Measurements from ENCODE around the gene WASHC3. TPM values are rescaled to one million over a fixed set of nuclear protein-coding genes. Genes with fewer than 3 reads are reported as not detected.
A peak's percentile ranks its signal among the peaks of the same experiment; 100 is the strongest.

The WASHC3 gene
- total and polyA plus RNA-seq, 2 donors (not counting 3 experiments of a cell fraction or from before 2014, with no cell fraction given): 27.8 to 28.8 TPM

DNA sequence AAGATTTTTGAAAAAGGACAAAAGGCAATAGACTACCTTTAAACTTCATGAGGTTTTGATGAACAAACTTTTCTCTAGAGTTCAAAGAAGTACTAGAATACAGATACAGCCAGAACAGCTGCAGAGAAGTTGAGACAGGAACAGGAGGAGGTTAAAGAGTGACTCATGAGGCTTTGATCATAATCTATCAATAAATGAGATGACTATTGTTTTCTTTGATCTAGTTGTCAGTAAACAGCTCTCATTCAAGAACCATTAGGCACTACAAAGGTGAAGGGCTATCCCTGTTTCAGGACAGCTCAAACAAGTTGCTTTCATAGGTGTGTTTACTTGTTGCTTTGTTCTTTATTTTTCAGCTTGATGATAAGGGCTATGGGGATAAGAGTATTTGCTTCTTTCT is 2.4 kb downstream of the WASHC3 start:
- DNase-seq (ENCODE audit: low read depth, low spot score) (peak; percentile 30), FAIRE-seq (no peak)
- Histone ChIP-seq H4K20me1 (replicated peaks; ENCODE audit: control insufficient read depth, extremely low read depth, insufficient read depth, low read length) (no peaks in the 10 kb centered on the region), H3K4me3 (replicated peaks in 1 of 3; ENCODE audit: insufficient read depth in 1 of 3, low read depth in 1 of 3, low read length in 3 of 3) (no peak overlapping the region), H3K9me3 (replicated peaks; ENCODE audit: control insufficient read depth, insufficient read depth, low read length) (no peaks in the 10 kb centered on the region), H3K9ac (replicated peaks; ENCODE audit: extremely low read depth, insufficient read depth, low read length) (no peak overlapping the region), H3K27me3 (ENCODE audit: control insufficient read depth in 2 of 2, insufficient read depth in 2 of 2, low read length in 2 of 2) (no peaks in the 10 kb centered on the region), H3K27ac (ENCODE audit: insufficient read depth, low read depth, low read length) (no peak overlapping the region), H2AFZ (ENCODE audit: low read depth, low read length) (no peak overlapping the region), H3K4me1 (ENCODE audit: control insufficient read depth, extremely low read depth, insufficient read depth, low read length) (peaks cover 6% of the 10 kb centered on the region), H3K9me1 (replicated peaks; ENCODE audit: control insufficient read depth, extremely low read depth, insufficient read depth, low read length) (no peaks in the 10 kb centered on the region), H3K79me2 (ENCODE audit: control insufficient read depth, insufficient read depth, low read length) (no peaks in the 10 kb centered on the region), H3K36me3 (ENCODE audit: control insufficient read depth in 2 of 2, extremely low read depth in 1 of 2, insufficient read depth in 2 of 2, low read length in 2 of 2) (no peaks in the 10 kb centered on the region), H3K4me2 (ENCODE audit: insufficient read depth, low read length) (no peak overlapping the region)
- dilution Hi-C loops (cut with MboI; ENCODE audit: extremely low pct_ligation_motif_present, low sequenced_read_pairs): no loop called here
- intact Hi-C loops (cut with micrococcal nuclease): no loop called here
- no TSS peak for BruUV-seq (replicated peaks)
- POLR2A ChIA-PET: no interaction called here
- TF ChIP-seq POLR2AphosphoS5 (IDR thresholded peaks at IDR 0.05; ENCODE audit: insufficient read depth, low read depth, low read length) (no peak), GATA2 (IDR thresholded peaks at IDR 0.05; ENCODE audit: insufficient read depth, insufficient read length, low read depth, low read length) (peak; percentile 54), FOS (IDR thresholded peaks at IDR 0.05; ENCODE audit: borderline replicate concordance, insufficient read depth, low read length) (peak; percentile 22), JUN (IDR thresholded peaks at IDR 0.05; ENCODE audit: borderline replicate concordance, insufficient read depth, insufficient read length, low read depth) (peak; percentile 27)
- CTCF ChIA-PET: interaction anchor here (0.7 kb wide), 1 partner anchor 19 kb away, joined by 3 read pairs; no protein-coding TSS in a partner anchor

GRCh38 chr12:102054345-102054744 is 7.4 kb downstream of the WASHC3 start:
- CTCF ChIA-PET: no interaction called here
- TF ChIP-seq MAX (IDR thresholded peaks at IDR 0.05; ENCODE audit: insufficient read depth, insufficient read length) (no peak), FOS (IDR thresholded peaks at IDR 0.05; ENCODE audit: borderline replicate concordance, insufficient read depth, low read length) (no peak), POLR2AphosphoS5 (IDR thresholded peaks at IDR 0.05; ENCODE audit: insufficient read depth, low read depth, low read length) (no peak), EZH2 (IDR thresholded peaks at IDR 0.05; ENCODE audit: borderline replicate concordance, low read depth, low read length, severe bottlenecking) (no peak), POLR2A (IDR thresholded peaks at IDR 0.05; ENCODE audit: low read depth, low read length) (no peak), MYC (IDR thresholded peaks at IDR 0.05; ENCODE audit: low read depth, low read length) (no peak), GATA2 (IDR thresholded peaks at IDR 0.05; ENCODE audit: insufficient read depth, insufficient read length, low read depth, low read length) (no peak), JUN (IDR thresholded peaks at IDR 0.05; ENCODE audit: borderline replicate concordance, insufficient read depth, insufficient read length, low read depth) (no peak)
- TF ChIP-seq, protein P1, sequence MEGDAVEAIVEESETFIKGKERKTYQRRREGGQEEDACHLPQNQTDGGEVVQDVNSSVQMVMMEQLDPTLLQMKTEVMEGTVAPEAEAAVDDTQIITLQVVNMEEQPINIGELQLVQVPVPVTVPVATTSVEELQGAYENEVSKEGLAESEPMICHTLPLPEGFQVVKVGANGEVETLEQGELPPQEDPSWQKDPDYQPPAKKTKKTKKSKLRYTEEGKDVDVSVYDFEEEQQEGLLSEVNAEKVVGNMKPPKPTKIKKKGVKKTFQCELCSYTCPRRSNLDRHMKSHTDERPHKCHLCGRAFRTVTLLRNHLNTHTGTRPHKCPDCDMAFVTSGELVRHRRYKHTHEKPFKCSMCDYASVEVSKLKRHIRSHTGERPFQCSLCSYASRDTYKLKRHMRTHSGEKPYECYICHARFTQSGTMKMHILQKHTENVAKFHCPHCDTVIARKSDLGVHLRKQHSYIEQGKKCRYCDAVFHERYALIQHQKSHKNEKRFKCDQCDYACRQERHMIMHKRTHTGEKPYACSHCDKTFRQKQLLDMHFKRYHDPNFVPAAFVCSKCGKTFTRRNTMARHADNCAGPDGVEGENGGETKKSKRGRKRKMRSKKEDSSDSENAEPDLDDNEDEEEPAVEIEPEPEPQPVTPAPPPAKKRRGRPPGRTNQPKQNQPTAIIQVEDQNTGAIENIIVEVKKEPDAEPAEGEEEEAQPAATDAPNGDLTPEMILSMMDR (IDR thresholded peaks at IDR 0.05; ENCODE audit: extremely low read depth in 1 of 2, insufficient read depth in 1 of 2, low read depth in 1 of 2, low read length in 2 of 2): no peak
- peaks cover under 1% of the 10 kb centered on the region for H3K4me1 ChIP-seq (ENCODE audit: control insufficient read depth, extremely low read depth, insufficient read depth, low read length)
- H4K20me1 ChIP-seq (replicated peaks; ENCODE audit: control insufficient read depth, extremely low read depth, insufficient read depth, low read length): no peaks in the 10 kb centered on the region
- BruUV-seq (replicated peaks): no TSS peak
- dilution Hi-C loops (cut with MboI; ENCODE audit: extremely low pct_ligation_motif_present, low sequenced_read_pairs): no loop called here
- H3K9ac ChIP-seq (replicated peaks; ENCODE audit: extremely low read depth, insufficient read depth, low read length): no peak overlapping the region
- POLR2A ChIA-PET: no interaction called here
- no peak overlapping the region for H3K27ac ChIP-seq (ENCODE audit: insufficient read depth, low read depth, low read length)
- intact Hi-C loops (cut with micrococcal nuclease): no loop called here
- no peaks in the 10 kb centered on the region for H3K9me1 ChIP-seq (replicated peaks; ENCODE audit: control insufficient read depth, extremely low read depth, insufficient read depth, low read length)
- no peak overlapping the region for H3K4me2 ChIP-seq (ENCODE audit: insufficient read depth, low read length)
- no peaks in the 10 kb centered on the region for H3K27me3 ChIP-seq (ENCODE audit: control insufficient read depth in 2 of 2, insufficient read depth in 2 of 2, low read length in 2 of 2)
- DNase-seq (ENCODE audit: low read depth, low spot score): no peak
- no peaks in the 10 kb centered on the region for H3K36me3 ChIP-seq (ENCODE audit: control insufficient read depth in 2 of 2, extremely low read depth in 1 of 2, insufficient read depth in 2 of 2, low read length in 2 of 2)
- H3K4me3 ChIP-seq (replicated peaks in 1 of 3; ENCODE audit: insufficient read depth in 1 of 3, low read depth in 1 of 3, low read length in 3 of 3): no peak overlapping the region
- no peak overlapping the region for H2AFZ ChIP-seq (ENCODE audit: low read depth, low read length)
- FAIRE-seq: no peak
- H3K79me2 ChIP-seq (ENCODE audit: control insufficient read depth, insufficient read depth, low read length): no peaks in the 10 kb centered on the region
- no peaks in the 10 kb centered on the region for H3K9me3 ChIP-seq (replicated peaks; ENCODE audit: control insufficient read depth, insufficient read depth, low read length)

Data from endothelial cell of umbilical vein (primary cell).